Epidermal melanocyte (primary cell): ENCODE measurements around the gene SEMA3F.

Experiments
- DNase-seq: peaks from one replicate; pipeline ENCODE4 v3.0.0; 2011; ENCODE audit warnings: low spot score; ENCODE audit not compliant: insufficient read length

The SEMA3F gene

GRCh38 chr3:50169858-50170257 lies 14.7 kb downstream of the SEMA3F start:
- no peak for DNase-seq

DNA sequence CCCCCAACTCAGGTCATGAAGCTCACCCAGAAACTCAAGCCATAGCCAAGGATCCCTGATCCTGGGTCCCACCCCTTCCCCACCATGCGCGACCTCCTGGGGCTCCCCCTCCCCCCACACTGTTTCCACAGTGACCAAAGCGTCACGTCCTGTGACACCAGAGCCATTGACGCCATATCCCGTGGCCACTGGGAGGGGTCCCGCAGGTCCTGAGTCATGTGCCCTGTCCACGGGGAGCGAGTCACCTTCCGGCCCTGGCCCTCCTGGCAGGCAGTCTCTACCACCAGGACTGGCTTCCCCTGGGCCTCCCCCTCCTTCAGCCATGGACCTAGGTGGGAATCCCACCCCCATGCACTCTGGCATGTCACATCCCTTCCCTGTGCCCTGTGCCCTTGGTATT lies 15.6 kb downstream of the SEMA3F start:
- no peak for DNase-seq

- no peak for DNase-seq
These were observed 16.6 kb downstream of the SEMA3F start for GRCh38 chr3:50171540-50172301.

DNA sequence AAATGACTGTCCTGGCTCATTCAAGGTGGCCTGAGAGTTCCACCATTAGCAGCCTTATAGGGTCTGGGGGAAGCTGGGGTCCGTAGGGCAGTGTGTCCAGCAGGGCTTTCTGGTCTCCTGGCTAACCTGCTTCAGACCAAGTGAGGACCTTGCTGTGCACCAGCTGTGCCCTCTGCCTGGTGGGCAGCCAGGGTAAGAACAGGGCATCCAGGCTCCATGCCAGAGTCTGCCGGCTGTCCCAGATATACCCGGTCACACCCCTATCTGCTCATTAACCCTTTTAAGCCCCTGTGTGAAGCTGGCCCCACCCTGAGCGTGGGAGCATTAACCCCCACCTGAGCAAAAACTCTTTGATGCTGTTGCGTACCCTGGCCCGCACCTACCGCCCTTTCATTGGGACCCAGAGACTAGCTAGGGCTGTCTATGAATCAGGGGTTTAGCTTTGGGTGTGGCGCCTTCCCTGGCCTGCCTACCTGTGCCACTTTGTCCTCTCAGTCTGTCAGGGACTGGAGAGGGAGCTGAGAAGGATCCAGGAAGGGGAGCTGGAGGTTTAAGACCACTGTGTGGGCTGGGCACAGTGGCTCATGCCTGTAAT lies 17.6 kb downstream of the SEMA3F start:
- DNase-seq: no peak

GRCh38 chr3:50173685-50174516 lies 18.8 kb downstream of the SEMA3F start:
- DNase-seq: no peak

DNA sequence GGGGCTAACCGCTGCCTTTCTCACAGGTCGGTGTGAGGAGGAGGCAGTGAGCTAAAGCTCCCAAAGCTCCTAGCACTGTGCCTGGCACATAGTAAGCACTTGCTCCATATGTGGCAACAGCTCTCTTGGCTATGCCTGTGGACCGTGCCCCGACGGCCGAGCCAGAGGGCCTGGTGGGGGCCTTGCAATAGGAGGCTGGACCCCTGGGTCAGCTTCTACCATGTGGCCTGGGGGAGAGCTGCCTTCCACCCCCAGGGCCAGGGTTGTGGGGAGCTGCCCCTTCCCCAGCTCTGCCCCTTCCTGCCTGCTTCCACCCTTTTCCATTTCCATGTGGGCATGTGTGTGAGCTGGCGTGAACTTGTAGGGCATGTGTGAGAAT lies 19.4 kb downstream of the SEMA3F start:
- no peak for DNase-seq

GRCh38 chr3:50174947-50175524 lies 19.9 kb downstream of the SEMA3F start:
- no peak for DNase-seq

GRCh38 chr3:50177346-50177745 lies 22.2 kb downstream of the SEMA3F start:
- DNase-seq: no peak

- DNase-seq: no peak
These were observed 24.6 kb downstream of the SEMA3F start for GRCh38 chr3:50179710-50180109.

DNA sequence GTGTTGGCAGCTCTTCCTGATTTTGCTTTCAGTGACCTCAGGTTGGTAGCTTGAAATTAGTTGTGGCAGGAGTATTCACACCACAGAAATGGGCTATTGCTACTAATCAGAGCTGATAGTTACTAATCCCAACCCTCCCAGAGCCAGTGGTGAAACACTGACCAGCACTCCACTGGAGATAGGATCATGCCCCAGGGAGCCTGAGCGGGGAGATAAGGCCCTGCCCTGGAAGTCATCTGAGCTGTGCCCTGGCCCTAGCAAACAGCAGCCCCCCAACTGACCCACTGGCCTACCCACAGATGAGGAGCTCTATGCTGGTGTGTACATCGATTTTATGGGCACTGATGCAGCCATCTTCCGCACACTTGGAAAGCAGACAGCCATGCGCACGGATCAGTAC lies 26.9 kb downstream of the SEMA3F start:
- DNase-seq: no peak

DNA sequence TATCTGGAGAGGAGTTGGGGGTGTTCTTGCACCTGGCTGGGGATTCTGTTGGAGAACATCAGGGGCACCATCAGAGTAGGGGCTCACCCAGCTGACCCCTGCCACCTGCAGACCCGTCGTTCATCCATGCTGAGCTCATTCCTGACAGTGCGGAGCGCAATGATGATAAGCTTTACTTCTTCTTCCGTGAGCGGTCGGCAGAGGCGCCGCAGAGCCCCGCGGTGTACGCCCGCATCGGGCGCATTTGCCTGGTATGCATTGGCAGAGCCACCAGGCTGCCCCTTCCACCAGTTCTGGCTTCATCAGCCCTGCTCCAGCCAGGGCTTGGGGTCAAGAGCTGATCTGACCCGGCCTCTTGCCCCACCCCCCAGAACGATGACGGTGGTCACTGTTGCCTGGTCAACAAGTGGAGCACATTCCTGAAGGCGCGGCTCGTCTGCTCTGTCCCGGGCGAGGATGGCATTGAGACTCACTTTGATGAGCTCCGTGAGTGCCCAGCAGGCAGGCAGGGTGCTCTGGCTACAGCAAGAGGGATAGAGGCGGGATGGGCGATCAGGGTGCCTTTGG lies 27.5 kb downstream of the SEMA3F start:
- DNase-seq: no peak

GRCh38 chr3:50183755-50184154 lies 28.6 kb downstream of the SEMA3F start:
- DNase-seq: no peak

GRCh38 chr3:50184242-50184978 lies 29.3 kb downstream of the SEMA3F start:
- DNase-seq: no peak

DNA sequence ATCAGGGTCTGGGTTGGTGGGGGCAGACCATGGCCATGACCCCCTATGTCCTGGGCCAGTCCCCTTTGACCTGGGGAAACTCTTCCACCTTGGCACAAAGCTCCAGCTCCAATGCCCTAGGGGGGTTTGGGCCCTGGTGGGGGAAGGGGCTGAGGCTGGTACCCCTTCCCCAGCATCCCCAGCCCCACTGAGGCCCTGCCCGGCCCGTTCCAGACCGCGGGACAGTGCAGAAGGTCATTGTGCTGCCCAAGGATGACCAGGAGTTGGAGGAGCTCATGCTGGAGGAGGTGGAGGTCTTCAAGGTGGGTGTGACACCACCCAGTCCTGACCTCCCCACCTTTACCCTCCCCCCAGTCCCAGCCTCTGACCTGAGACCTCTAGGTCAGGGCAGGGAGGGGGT lies 30.1 kb downstream of the SEMA3F start:
- no peak for DNase-seq

GRCh38 chr3:50186096-50186495 lies 31.0 kb downstream of the SEMA3F start:
- no peak for DNase-seq

GRCh38 chr3:50187750-50188149 lies 32.6 kb downstream of the SEMA3F start:
- DNase-seq: no peak

- DNase-seq: peak; percentile 88
These were observed 34.1 kb downstream of the SEMA3F start for GRCh38 chr3:50189274-50189673.

- no peak for DNase-seq
These were observed 34.9 kb downstream of the SEMA3F start for GRCh38 chr3:50189989-50190388.

DNA sequence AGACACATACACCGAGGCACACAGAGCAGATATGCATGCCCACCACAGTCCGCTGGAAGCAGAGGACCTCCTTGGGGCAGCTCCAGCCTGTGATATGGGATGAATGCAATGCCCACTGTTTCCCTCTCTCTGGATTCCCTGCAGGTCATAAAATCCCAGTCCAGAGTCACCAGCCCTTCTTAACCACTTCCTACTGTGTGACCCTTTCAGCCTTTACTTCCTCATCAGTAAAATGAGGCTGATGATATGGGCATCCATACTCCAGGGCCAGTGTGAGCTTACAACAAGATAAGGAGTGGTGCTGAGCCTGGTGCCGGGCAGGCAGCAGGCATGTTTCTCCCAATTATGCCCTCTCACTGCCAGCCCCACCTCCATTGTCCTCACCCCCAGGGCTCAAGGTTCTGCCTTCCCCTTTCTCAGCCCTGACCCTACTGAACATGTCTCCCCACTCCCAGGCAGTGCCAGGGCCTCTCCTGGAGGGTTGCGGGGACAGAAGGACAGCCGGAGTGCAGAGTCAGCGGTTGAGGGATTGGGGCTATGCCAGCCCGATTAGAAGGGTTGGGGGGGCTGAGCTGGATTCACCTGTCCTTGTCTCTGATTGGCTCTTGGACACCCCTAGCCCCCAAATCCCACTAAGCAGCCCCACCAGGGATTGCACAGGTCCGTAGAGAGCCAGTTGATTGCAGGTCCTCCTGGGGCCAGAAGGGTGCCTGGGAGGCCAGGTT lies 36.0 kb downstream of the SEMA3F start, which contains the start of gene GNAT1:
Gene GNAT1, plus strand, starts transcription at position 675 of the 725 bp plus-strand sequence. CDS start 116 bp downstream, outside the sequence.
- DNase-seq: no peak

GRCh38 chr3:50192124-50192523 lies 37.0 kb downstream of the SEMA3F start:
- no peak for DNase-seq
